ENCODE results near the gene HRH4.

Gene HRH4

GRCh38 chr18:24475926-24476589 lies 15.6 kb downstream of the HRH4 start:
- Mint-ChIP-seq H3K4me3 (no peak overlapping the region), H3K9me3 (no peaks in the 10 kb centered on the region), H3K27ac (no peak overlapping the region), H3K4me1 (ENCODE audit: low read depth in 2 of 2) (no peaks in the 10 kb centered on the region), H3K36me3 (ENCODE audit: insufficient read depth) (no peaks in the 10 kb centered on the region), H3K27me3 (peaks cover 0 to 19% of the 10 kb centered on the region in 2 donors)
- ATAC-seq (replicated peaks): no peak
- DNase-seq: no peak

DNA sequence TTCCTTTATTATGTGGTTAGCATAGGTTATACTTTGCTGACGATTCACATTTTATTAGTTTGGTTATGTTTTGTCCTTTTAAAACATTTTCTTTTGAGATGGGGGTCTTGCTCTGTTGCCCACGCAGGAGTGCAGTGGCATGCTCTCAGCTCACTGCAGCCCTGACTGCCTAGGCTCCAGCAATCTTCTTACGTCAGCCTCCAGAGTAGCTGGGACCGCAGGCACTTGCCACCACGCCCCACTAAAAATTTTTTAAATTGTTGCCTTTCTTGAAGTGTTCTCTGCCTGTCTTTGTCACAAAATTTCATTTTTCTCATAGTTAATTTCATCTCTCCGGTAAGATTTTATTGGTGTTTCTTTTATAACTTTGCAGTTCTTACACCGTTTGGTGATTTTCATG lies 18.9 kb downstream of the HRH4 start:
- Mint-ChIP-seq H3K27me3 (peaks cover 0 to 17% of the 10 kb centered on the region in 2 donors), H3K36me3 (ENCODE audit: insufficient read depth) (no peaks in the 10 kb centered on the region), H3K4me1 (ENCODE audit: low read depth in 2 of 2) (no peaks in the 10 kb centered on the region), H3K27ac (no peak overlapping the region), H3K9me3 (no peaks in the 10 kb centered on the region), H3K4me3 (no peak overlapping the region)
- ATAC-seq (replicated peaks): no peak
- DNase-seq: no peak

DNA sequence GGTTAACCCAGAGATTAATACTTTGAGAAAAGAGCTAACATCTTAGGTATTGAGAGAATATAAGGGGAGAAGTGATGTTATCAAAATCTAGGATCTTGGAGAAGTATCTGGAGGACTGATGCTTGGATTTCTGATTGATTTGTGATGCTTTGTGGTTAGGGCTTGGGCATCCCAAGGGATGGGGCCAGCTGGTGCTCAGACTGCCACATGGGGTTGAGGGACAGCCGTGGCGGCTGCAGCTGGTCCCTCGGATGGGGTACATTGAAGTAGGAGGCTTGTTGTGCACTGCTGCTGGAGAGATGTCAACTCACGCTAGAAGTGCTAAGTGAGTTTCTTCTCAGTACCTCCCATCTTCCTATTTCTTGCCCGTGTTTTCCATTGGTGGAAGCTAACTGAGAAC lies 22.4 kb downstream of the HRH4 start:
- peaks cover 0 to 29% of the 10 kb centered on the region in 2 donors for H3K27me3 Mint-ChIP-seq
- peaks cover 2 to 4% of the 10 kb centered on the region in 2 donors for H3K4me1 Mint-ChIP-seq (ENCODE audit: low read depth in 2 of 2)
- no peaks in the 10 kb centered on the region for H3K36me3 Mint-ChIP-seq (ENCODE audit: insufficient read depth)
- H3K4me3 Mint-ChIP-seq: no peak overlapping the region
- ATAC-seq (replicated peaks): no peak
- no peak for DNase-seq
- no peaks in the 10 kb centered on the region for H3K9me3 Mint-ChIP-seq
- no peak overlapping the region for H3K27ac Mint-ChIP-seq

- Mint-ChIP-seq H3K36me3 (ENCODE audit: insufficient read depth) (peaks cover 3% of the 10 kb centered on the region), H3K4me1 (ENCODE audit: low read depth in 2 of 2) (peaks cover 7 to 17% of the 10 kb centered on the region in 2 donors), H3K4me3 (no peak overlapping the region), H3K27me3 (peaks cover 0 to 19% of the 10 kb centered on the region in 2 donors), H3K9me3 (no peaks in the 10 kb centered on the region), H3K27ac (no peak overlapping the region)
- DNase-seq (no peak), ATAC-seq (replicated peaks) (no peak)
Observed at GRCh38 chr18:24485681-24486080, 25.2 kb downstream of the HRH4 start.

GRCh38 chr18:24486684-24487083 lies 26.2 kb downstream of the HRH4 start:
- Mint-ChIP-seq H3K27me3 (peaks cover 0 to 19% of the 10 kb centered on the region in 2 donors), H3K36me3 (ENCODE audit: insufficient read depth) (peaks cover 3% of the 10 kb centered on the region), H3K4me1 (ENCODE audit: low read depth in 2 of 2) (peaks cover 9 to 19% of the 10 kb centered on the region in 2 donors), H3K4me3 (no peak overlapping the region), H3K27ac (no peak overlapping the region), H3K9me3 (no peaks in the 10 kb centered on the region)
- no peak for DNase-seq
- no peak for ATAC-seq (replicated peaks)

DNA sequence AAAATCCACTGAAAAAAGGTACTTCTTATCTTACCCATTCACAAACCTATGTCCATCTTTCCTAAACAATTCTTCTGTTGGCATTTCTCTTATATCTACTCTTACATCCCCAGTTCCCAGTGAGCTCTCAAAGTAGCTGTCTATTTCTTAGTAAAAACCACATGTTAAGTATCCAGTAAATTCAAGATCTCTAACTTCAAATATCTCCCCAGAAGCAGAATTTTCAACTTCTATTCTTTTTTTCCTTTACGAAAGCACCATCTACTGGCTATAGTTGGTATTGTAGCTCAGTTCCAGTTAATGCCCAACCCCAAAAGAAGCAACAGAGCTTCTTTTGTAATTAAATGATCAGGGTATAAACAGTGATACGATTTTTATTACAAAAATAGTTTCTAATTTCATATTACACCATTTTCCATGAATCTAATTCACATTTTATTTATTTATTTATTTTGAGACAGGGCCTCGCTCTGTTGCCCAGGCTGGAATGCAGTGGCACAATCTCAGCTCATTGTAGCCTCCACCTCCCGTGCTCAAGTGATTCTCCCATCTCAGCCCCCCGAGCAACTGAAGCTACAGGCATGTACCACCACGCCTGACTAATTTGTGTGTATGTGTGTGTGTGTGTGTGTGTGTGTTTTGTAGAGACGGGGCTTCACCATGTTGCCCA lies 28.5 kb downstream of the HRH4 start:
- no peaks in the 10 kb centered on the region for H3K9me3 Mint-ChIP-seq
- DNase-seq (peak; percentile 20 to 29 (median 25)), ATAC-seq (replicated peaks) (no peak)
- H3K4me3 Mint-ChIP-seq: no peak overlapping the region
- H3K27ac Mint-ChIP-seq: no peak overlapping the region
- peaks cover 20 to 36% of the 10 kb centered on the region in 2 donors for H3K4me1 Mint-ChIP-seq (ENCODE audit: low read depth in 2 of 2)
- peaks cover 0 to 12% of the 10 kb centered on the region in 2 donors for H3K27me3 Mint-ChIP-seq
- peaks cover 3% of the 10 kb centered on the region for H3K36me3 Mint-ChIP-seq (ENCODE audit: insufficient read depth)

GRCh38 chr18:24490539-24490938 lies 30.1 kb downstream of the HRH4 start:
- DNase-seq: no peak
- H3K27ac Mint-ChIP-seq: no peak overlapping the region
- H3K9me3 Mint-ChIP-seq: no peaks in the 10 kb centered on the region
- no peak for ATAC-seq (replicated peaks)
- no peak overlapping the region for H3K4me3 Mint-ChIP-seq
- peaks cover 0 to 12% of the 10 kb centered on the region in 2 donors for H3K27me3 Mint-ChIP-seq
- peaks cover 3% of the 10 kb centered on the region for H3K36me3 Mint-ChIP-seq (ENCODE audit: insufficient read depth)
- H3K4me1 Mint-ChIP-seq (ENCODE audit: low read depth in 2 of 2): peaks cover 31 to 48% of the 10 kb centered on the region in 2 donors

DNA sequence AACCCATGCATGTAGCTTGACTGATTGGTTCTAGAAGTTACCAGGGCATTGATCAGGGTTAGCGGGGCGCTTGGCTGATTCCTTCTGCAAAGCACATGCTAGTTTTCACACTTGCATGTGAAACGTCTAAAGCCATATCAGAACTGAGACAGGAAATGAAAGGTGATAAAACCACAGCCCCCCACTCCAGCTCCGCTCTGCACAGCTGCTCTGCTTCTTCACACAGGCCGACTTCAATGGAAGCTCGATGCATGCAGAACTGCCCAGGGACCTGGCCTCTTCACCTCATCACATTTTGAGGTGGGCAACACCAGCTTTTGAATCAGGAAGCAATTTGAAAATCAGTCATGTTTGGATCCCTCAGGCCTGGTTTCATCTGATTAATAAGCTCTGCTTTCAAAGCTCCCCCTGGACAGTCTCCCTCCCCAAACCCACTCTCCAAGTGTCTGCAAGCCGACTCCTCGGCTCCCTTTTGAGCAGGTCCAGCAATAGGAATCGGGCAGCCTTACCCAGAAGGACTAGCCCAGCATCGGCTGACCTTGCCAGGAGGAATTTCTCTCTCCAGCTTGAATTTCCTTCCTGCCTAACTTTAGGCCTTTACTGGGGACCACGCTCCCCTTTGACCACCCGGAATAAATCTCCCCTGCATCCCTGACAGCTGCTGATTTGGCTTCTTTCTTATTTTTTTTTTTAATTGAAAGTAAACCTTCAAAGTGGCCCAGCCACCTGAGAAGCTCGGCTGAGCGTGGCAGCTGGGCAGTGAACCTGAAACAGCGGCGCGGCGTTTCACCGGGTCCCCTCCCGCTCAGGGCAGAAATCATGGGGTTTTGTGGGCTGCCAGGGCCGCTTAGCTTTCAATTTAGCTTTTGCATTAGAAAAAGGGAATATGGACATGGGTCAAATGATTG lies 31.7 kb downstream of the HRH4 start:
- no peaks in the 10 kb centered on the region for H3K9me3 Mint-ChIP-seq
- H3K36me3 Mint-ChIP-seq (ENCODE audit: insufficient read depth): peaks cover 3% of the 10 kb centered on the region
- H3K27me3 Mint-ChIP-seq: peaks cover 0 to 5% of the 10 kb centered on the region in 2 donors
- H3K27ac Mint-ChIP-seq: peak overlapping the region; percentile 8 to 66
- ATAC-seq (replicated peaks) (peak; percentile 86), DNase-seq (peak; percentile 27 to 49 (median 38))
- H3K4me1 Mint-ChIP-seq (ENCODE audit: low read depth in 2 of 2): peaks cover 31 to 48% of the 10 kb centered on the region in 2 donors
- peak overlapping the region; percentile 74 to 88 for H3K4me3 Mint-ChIP-seq

DNA sequence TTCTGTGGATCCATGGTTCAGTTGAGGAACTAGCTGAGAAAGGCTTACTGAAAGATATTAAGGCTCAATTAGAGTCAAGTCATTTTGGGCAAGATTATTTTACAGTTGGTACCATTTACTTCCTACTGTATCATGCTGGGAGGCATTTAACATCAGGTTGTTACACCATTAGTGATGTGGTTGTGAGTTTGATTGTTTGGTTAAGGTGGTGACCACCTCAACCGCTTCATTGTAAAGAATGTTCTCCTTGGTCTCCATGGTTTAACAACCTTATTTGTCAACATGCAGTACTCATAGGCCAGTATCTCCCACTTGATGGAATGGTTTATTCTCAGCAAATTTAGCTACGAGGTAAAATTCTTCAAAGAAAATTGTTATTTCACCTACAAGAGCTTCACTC lies 34.1 kb downstream of the HRH4 start:
- Mint-ChIP-seq H3K4me3 (peak overlapping the region in 1 of 2 donors; percentile 31), H3K4me1 (ENCODE audit: low read depth in 2 of 2) (peaks cover 25 to 35% of the 10 kb centered on the region in 2 donors), H3K27ac (peak overlapping the region in 1 of 2 donors; percentile 7), H3K36me3 (ENCODE audit: insufficient read depth) (peaks cover 6% of the 10 kb centered on the region), H3K27me3 (no peaks in the 10 kb centered on the region), H3K9me3 (no peaks in the 10 kb centered on the region)
- ATAC-seq (replicated peaks): peak; percentile 47
- no peak for DNase-seq

GRCh38 chr18:24497031-24497754 lies 36.8 kb downstream of the HRH4 start:
- H3K27me3 Mint-ChIP-seq: peaks cover 0 to 6% of the 10 kb centered on the region in 2 donors
- peaks cover 17 to 23% of the 10 kb centered on the region in 2 donors for H3K4me1 Mint-ChIP-seq (ENCODE audit: low read depth in 2 of 2)
- H3K9me3 Mint-ChIP-seq: no peaks in the 10 kb centered on the region
- no peak for ATAC-seq (replicated peaks)
- no peak overlapping the region for H3K4me3 Mint-ChIP-seq
- peaks cover 3% of the 10 kb centered on the region for H3K36me3 Mint-ChIP-seq (ENCODE audit: insufficient read depth)
- H3K27ac Mint-ChIP-seq: no peak overlapping the region
- no peak for DNase-seq

DNA sequence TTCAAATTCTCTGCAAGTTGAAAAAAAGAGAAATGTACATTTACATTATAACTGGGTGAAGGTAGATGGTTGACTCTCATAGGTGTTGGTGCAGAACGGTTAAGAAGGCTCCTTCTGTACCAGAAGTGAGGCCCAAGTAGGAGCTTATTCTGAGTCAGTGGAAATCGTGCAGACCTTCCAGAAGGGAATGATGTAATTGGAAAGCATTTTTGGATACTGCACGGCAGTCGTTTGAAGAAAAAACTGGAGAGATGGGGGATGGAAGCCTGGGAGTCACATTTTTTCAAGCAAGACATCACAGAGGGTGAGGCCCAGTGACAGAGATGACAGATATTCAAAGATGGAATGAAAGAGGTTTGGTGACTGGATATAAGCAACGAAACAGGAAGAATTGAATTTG lies 39.4 kb downstream of the HRH4 start:
- no peak for ATAC-seq (replicated peaks)
- H3K36me3 Mint-ChIP-seq (ENCODE audit: insufficient read depth): peaks cover 3% of the 10 kb centered on the region
- H3K27me3 Mint-ChIP-seq: peaks cover 0 to 6% of the 10 kb centered on the region in 2 donors
- no peak for DNase-seq
- no peak overlapping the region for H3K4me3 Mint-ChIP-seq
- H3K27ac Mint-ChIP-seq: no peak overlapping the region
- no peaks in the 10 kb centered on the region for H3K9me3 Mint-ChIP-seq
- H3K4me1 Mint-ChIP-seq (ENCODE audit: low read depth in 2 of 2): peaks cover 4 to 6% of the 10 kb centered on the region in 2 donors

DNA sequence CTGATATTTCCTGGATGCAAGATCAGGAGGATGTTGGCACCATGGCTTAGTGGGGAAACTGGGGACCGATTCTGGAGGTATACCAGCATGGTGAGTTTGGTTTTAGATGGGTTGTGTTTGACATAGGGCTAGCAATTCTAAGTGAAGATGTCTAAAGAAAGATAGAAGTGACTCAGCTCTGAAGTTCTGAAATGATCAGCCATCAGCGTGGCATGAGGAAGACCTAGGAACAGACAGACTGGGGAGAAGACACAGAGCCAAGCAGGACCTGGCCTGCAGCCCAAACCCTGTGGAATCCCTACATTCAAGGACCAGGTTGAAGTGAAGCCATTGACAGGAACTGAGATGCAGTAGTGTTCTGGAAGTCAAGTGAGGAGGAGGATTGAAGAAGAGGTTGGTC lies 39.8 kb downstream of the HRH4 start:
- Mint-ChIP-seq H3K4me3 (no peak overlapping the region), H3K27me3 (peaks cover 0 to 6% of the 10 kb centered on the region in 2 donors), H3K9me3 (no peaks in the 10 kb centered on the region), H3K27ac (no peak overlapping the region), H3K36me3 (ENCODE audit: insufficient read depth) (peaks cover 3% of the 10 kb centered on the region), H3K4me1 (ENCODE audit: low read depth in 2 of 2) (peaks cover under 1 to 2% of the 10 kb centered on the region in 2 donors)
- ATAC-seq (replicated peaks) (no peak), DNase-seq (no peak)

GRCh38 chr18:24500766-24501165 lies 40.3 kb downstream of the HRH4 start:
- Mint-ChIP-seq H3K4me3 (no peak overlapping the region), H3K27ac (no peak overlapping the region)

More at GRCh38 chr18:24500766-24501165, 40.3 kb downstream of the HRH4 start:
- Mint-ChIP-seq H3K27me3 (peaks cover 0 to 9% of the 10 kb centered on the region in 2 donors), H3K36me3 (ENCODE audit: insufficient read depth) (peaks cover 3% of the 10 kb centered on the region), H3K4me1 (ENCODE audit: low read depth in 2 of 2) (no peaks in the 10 kb centered on the region), H3K9me3 (no peaks in the 10 kb centered on the region)
- DNase-seq: no peak
- no peak for ATAC-seq (replicated peaks)

Measured in effector memory CD8-positive, alpha-beta T cell (primary cell).